ENCODE data around the gene HMGCR.

GRCh38 chr5:75405296-75405695 is 68.3 kb downstream of the HMGCR start:
- TF ChIP-seq POLR2AphosphoS5 (IDR thresholded peaks at IDR 0.05): no peak
- no peak for TF ChIP-seq CTCF (IDR thresholded peaks at IDR 0.05)
